ENCODE measurements around the gene PTH2R. TPM values are rescaled to one million over a fixed set of nuclear protein-coding genes. Genes with fewer than 3 reads are reported as not detected.
"Not testable (repeated sequence)": the region's sequence is repeated elsewhere in the genome, so short reads cannot be mapped to it uniquely, and the experiment has no call there.

Gene PTH2R
- polyA plus RNA-seq, 2 donors = not detected

- Histone ChIP-seq H3K36me3 (ENCODE audit: control insufficient read depth in 2 of 2, insufficient read depth in 2 of 2, low read length in 1 of 2) (no peaks in the 10 kb centered on the region), H3K4me3 (ENCODE audit: low read depth in 1 of 2, low read length in 2 of 2) (no peak overlapping the region), H3K27ac (ENCODE audit: low read depth in 2 of 2, low read length in 1 of 2) (no peak overlapping the region), H3K27me3 (ENCODE audit: control insufficient read depth in 1 of 2, insufficient read depth in 2 of 2, low read length in 2 of 2) (no peaks in the 10 kb centered on the region), H3K9me3 (ENCODE audit: control insufficient read depth in 2 of 2, insufficient read depth in 1 of 2, low read depth in 1 of 2, low read length in 1 of 2) (peaks cover 0 to 2% of the 10 kb centered on the region in 2 donors), H3K4me1 (ENCODE audit: control insufficient read depth in 2 of 2, insufficient read depth in 2 of 2, low read length in 1 of 2) (peaks cover 0 to 2% of the 10 kb centered on the region in 2 donors)
- 63 to 74% methylated on average over 3 of the region's 3 CpGs for WGBS, 2 donors
Measured at GRCh38 chr2:208492069-208492468, 85.5 kb downstream of the PTH2R start.

GRCh38 chr2:208493186-208493585 lies 86.6 kb downstream of the PTH2R start:
- H3K36me3 ChIP-seq (ENCODE audit: control insufficient read depth in 2 of 2, insufficient read depth in 2 of 2, low read length in 1 of 2) = no peaks in the 10 kb centered on the region
- H3K9me3 ChIP-seq (ENCODE audit: control insufficient read depth in 2 of 2, insufficient read depth in 1 of 2, low read depth in 1 of 2, low read length in 1 of 2) = no peaks in the 10 kb centered on the region
- H3K4me1 ChIP-seq (ENCODE audit: control insufficient read depth in 2 of 2, insufficient read depth in 2 of 2, low read length in 1 of 2) = peaks cover 0 to 2% of the 10 kb centered on the region in 2 donors
- 92 to 95% methylated on average over 12 of the region's 12 CpGs for WGBS, 2 donors
- H3K27me3 ChIP-seq (ENCODE audit: control insufficient read depth in 1 of 2, insufficient read depth in 2 of 2, low read length in 2 of 2) = no peaks in the 10 kb centered on the region
- no peak overlapping the region for H3K4me3 ChIP-seq (ENCODE audit: low read depth in 1 of 2, low read length in 2 of 2)
- no peak overlapping the region for H3K27ac ChIP-seq (ENCODE audit: low read depth in 2 of 2, low read length in 1 of 2)

- 55 to 58% methylated on average over 2 of the region's 2 CpGs for WGBS, 2 donors
- Histone ChIP-seq H3K36me3 (ENCODE audit: control insufficient read depth in 2 of 2, insufficient read depth in 2 of 2, low read length in 1 of 2) (no peaks in the 10 kb centered on the region), H3K27ac (ENCODE audit: low read depth in 2 of 2, low read length in 1 of 2) (no peak overlapping the region)
Measured at GRCh38 chr2:208496129-208496528, 89.5 kb downstream of the PTH2R start.

GRCh38 chr2:208501206-208501605 lies 94.6 kb downstream of the PTH2R start:
- 26 to 29% methylated on average over 7 of the region's 7 CpGs for WGBS, 2 donors
- no peaks in the 10 kb centered on the region for H3K36me3 ChIP-seq (ENCODE audit: control insufficient read depth in 2 of 2, insufficient read depth in 2 of 2, low read length in 1 of 2)
- no peaks in the 10 kb centered on the region for H3K9me3 ChIP-seq (ENCODE audit: control insufficient read depth in 2 of 2, insufficient read depth in 1 of 2, low read depth in 1 of 2, low read length in 1 of 2)
- no peaks in the 10 kb centered on the region for H3K27me3 ChIP-seq (ENCODE audit: control insufficient read depth in 1 of 2, insufficient read depth in 2 of 2, low read length in 2 of 2)
- no peak overlapping the region for H3K27ac ChIP-seq (ENCODE audit: low read depth in 2 of 2, low read length in 1 of 2)
- H3K4me1 ChIP-seq (ENCODE audit: control insufficient read depth in 2 of 2, insufficient read depth in 2 of 2, low read length in 1 of 2) = no peaks in the 10 kb centered on the region
- H3K4me3 ChIP-seq (ENCODE audit: low read depth in 1 of 2, low read length in 2 of 2) = no peak overlapping the region

More at GRCh38 chr2:208496129-208496528, 89.5 kb downstream of the PTH2R start:
- Histone ChIP-seq H3K4me3 (ENCODE audit: low read depth in 1 of 2, low read length in 2 of 2) (no peak overlapping the region), H3K9me3 (ENCODE audit: control insufficient read depth in 2 of 2, insufficient read depth in 1 of 2, low read depth in 1 of 2, low read length in 1 of 2) (no peaks in the 10 kb centered on the region), H3K4me1 (ENCODE audit: control insufficient read depth in 2 of 2, insufficient read depth in 2 of 2, low read length in 1 of 2) (peaks cover 0 to 2% of the 10 kb centered on the region in 2 donors), H3K27me3 (ENCODE audit: control insufficient read depth in 1 of 2, insufficient read depth in 2 of 2, low read length in 2 of 2) (no peaks in the 10 kb centered on the region)

- no peak overlapping the region for H3K4me3 ChIP-seq (ENCODE audit: low read depth in 1 of 2, low read length in 2 of 2)
- no peaks in the 10 kb centered on the region for H3K4me1 ChIP-seq (ENCODE audit: control insufficient read depth in 2 of 2, insufficient read depth in 2 of 2, low read length in 1 of 2)
- H3K27me3 ChIP-seq (ENCODE audit: control insufficient read depth in 1 of 2, insufficient read depth in 2 of 2, low read length in 2 of 2) = no peaks in the 10 kb centered on the region
- H3K27ac ChIP-seq (ENCODE audit: low read depth in 2 of 2, low read length in 1 of 2) = no peak overlapping the region
- no peaks in the 10 kb centered on the region for H3K9me3 ChIP-seq (ENCODE audit: control insufficient read depth in 2 of 2, insufficient read depth in 1 of 2, low read depth in 1 of 2, low read length in 1 of 2)
- H3K36me3 ChIP-seq (ENCODE audit: control insufficient read depth in 2 of 2, insufficient read depth in 2 of 2, low read length in 1 of 2) = no peaks in the 10 kb centered on the region
Measured at GRCh38 chr2:208502288-208502687, 95.7 kb downstream of the PTH2R start.

- not testable (repeated sequence) for H3K9me3 ChIP-seq (ENCODE audit: control insufficient read depth in 2 of 2, insufficient read depth in 1 of 2, low read depth in 1 of 2, low read length in 1 of 2); H3K36me3 ChIP-seq (ENCODE audit: control insufficient read depth in 2 of 2, insufficient read depth in 2 of 2, low read length in 1 of 2); H3K4me1 ChIP-seq (ENCODE audit: control insufficient read depth in 2 of 2, insufficient read depth in 2 of 2, low read length in 1 of 2); H3K27ac ChIP-seq (ENCODE audit: low read depth in 2 of 2, low read length in 1 of 2); H3K4me3 ChIP-seq (ENCODE audit: low read depth in 1 of 2, low read length in 2 of 2); H3K27me3 ChIP-seq (ENCODE audit: control insufficient read depth in 1 of 2, insufficient read depth in 2 of 2, low read length in 2 of 2)
- WGBS, 2 donors = 81 to 93% methylated on average over 3 of the region's 3 CpGs
Measured at GRCh38 chr2:208505365-208505764, 98.8 kb downstream of the PTH2R start.

GRCh38 chr2:208509586-208509985 lies 103.0 kb downstream of the PTH2R start:
- no peaks in the 10 kb centered on the region for H3K27me3 ChIP-seq (ENCODE audit: control insufficient read depth in 1 of 2, insufficient read depth in 2 of 2, low read length in 2 of 2)
- H3K9me3 ChIP-seq (ENCODE audit: control insufficient read depth in 2 of 2, insufficient read depth in 1 of 2, low read depth in 1 of 2, low read length in 1 of 2) = no peaks in the 10 kb centered on the region
- no peak overlapping the region for H3K4me3 ChIP-seq (ENCODE audit: low read depth in 1 of 2, low read length in 2 of 2)
- H3K4me1 ChIP-seq (ENCODE audit: control insufficient read depth in 2 of 2, insufficient read depth in 2 of 2, low read length in 1 of 2) = no peaks in the 10 kb centered on the region
- no peak overlapping the region for H3K27ac ChIP-seq (ENCODE audit: low read depth in 2 of 2, low read length in 1 of 2)
- no peaks in the 10 kb centered on the region for H3K36me3 ChIP-seq (ENCODE audit: control insufficient read depth in 2 of 2, insufficient read depth in 2 of 2, low read length in 1 of 2)

GRCh38 chr2:208511016-208511415 lies 104.4 kb downstream of the PTH2R start:
- Histone ChIP-seq H3K4me1 (ENCODE audit: control insufficient read depth in 2 of 2, insufficient read depth in 2 of 2, low read length in 1 of 2) (no peaks in the 10 kb centered on the region), H3K4me3 (ENCODE audit: low read depth in 1 of 2, low read length in 2 of 2) (no peak overlapping the region), H3K36me3 (ENCODE audit: control insufficient read depth in 2 of 2, insufficient read depth in 2 of 2, low read length in 1 of 2) (no peaks in the 10 kb centered on the region), H3K27ac (ENCODE audit: low read depth in 2 of 2, low read length in 1 of 2) (no peak overlapping the region), H3K9me3 (ENCODE audit: control insufficient read depth in 2 of 2, insufficient read depth in 1 of 2, low read depth in 1 of 2, low read length in 1 of 2) (peaks cover 2 to 4% of the 10 kb centered on the region in 2 donors), H3K27me3 (ENCODE audit: control insufficient read depth in 1 of 2, insufficient read depth in 2 of 2, low read length in 2 of 2) (no peaks in the 10 kb centered on the region)
- WGBS, 2 donors = 59 to 69% methylated on average over 3 of the region's 3 CpGs

- WGBS, 2 donors = 65 to 72% methylated on average over 1 of the region's 1 CpG
- Histone ChIP-seq H3K36me3 (ENCODE audit: control insufficient read depth in 2 of 2, insufficient read depth in 2 of 2, low read length in 1 of 2) (no peaks in the 10 kb centered on the region), H3K27ac (ENCODE audit: low read depth in 2 of 2, low read length in 1 of 2) (no peak overlapping the region), H3K4me1 (ENCODE audit: control insufficient read depth in 2 of 2, insufficient read depth in 2 of 2, low read length in 1 of 2) (no peaks in the 10 kb centered on the region), H3K27me3 (ENCODE audit: control insufficient read depth in 1 of 2, insufficient read depth in 2 of 2, low read length in 2 of 2) (no peaks in the 10 kb centered on the region), H3K9me3 (ENCODE audit: control insufficient read depth in 2 of 2, insufficient read depth in 1 of 2, low read depth in 1 of 2, low read length in 1 of 2) (peaks cover 2 to 4% of the 10 kb centered on the region in 2 donors), H3K4me3 (ENCODE audit: low read depth in 1 of 2, low read length in 2 of 2) (no peak overlapping the region)
Measured at GRCh38 chr2:208511573-208511972, 105.0 kb downstream of the PTH2R start.

- no peaks in the 10 kb centered on the region for H3K4me1 ChIP-seq (ENCODE audit: control insufficient read depth in 2 of 2, insufficient read depth in 2 of 2, low read length in 1 of 2)
- 83% methylated on average over 1 of the region's 1 CpG for WGBS, 2 donors
- H3K27ac ChIP-seq (ENCODE audit: low read depth in 2 of 2, low read length in 1 of 2) = no peak overlapping the region
- H3K9me3 ChIP-seq (ENCODE audit: control insufficient read depth in 2 of 2, insufficient read depth in 1 of 2, low read depth in 1 of 2, low read length in 1 of 2) = peaks cover 2 to 4% of the 10 kb centered on the region in 2 donors
- H3K36me3 ChIP-seq (ENCODE audit: control insufficient read depth in 2 of 2, insufficient read depth in 2 of 2, low read length in 1 of 2) = no peaks in the 10 kb centered on the region
- no peaks in the 10 kb centered on the region for H3K27me3 ChIP-seq (ENCODE audit: control insufficient read depth in 1 of 2, insufficient read depth in 2 of 2, low read length in 2 of 2)
- H3K4me3 ChIP-seq (ENCODE audit: low read depth in 1 of 2, low read length in 2 of 2) = no peak overlapping the region
Measured at GRCh38 chr2:208515099-208515498, 108.5 kb downstream of the PTH2R start.
